Spleen (tissue), 11 donors: ENCODE measurements around the gene GPATCH4. TPM values are rescaled to one million over a fixed set of nuclear protein-coding genes. Genes with fewer than 3 reads are reported as not detected.

Source experiments
- DNase-seq: peaks from one replicate; pipeline ENCODE4 v3.0.0-alpha.2; 2020
- H3K27ac ChIP-seq, 8 donors: fragments of 200-600 bp; sonication (generic) in 7 of 8; 1 replicate in 4 of 8; 2 replicates in 4 of 8; pipeline versions ENCODE4 v1.5.0 to v1.8.0; 2016 to 2021; ENCODE audit warnings: inconsistent platforms in 4 of 8, mild to moderate bottlenecking in 4 of 8, moderate library complexity in 1 of 8
- H3K27me3 ChIP-seq, 7 donors: fragments of 200-600 bp; sonication (generic) in 6 of 7; replicated peaks in 1 of 7; 1 replicate in 4 of 7; 2 replicates in 3 of 7; pipeline versions ENCODE4 v1.5.0 to v1.8.0; 2016 to 2021; ENCODE audit warnings: inconsistent platforms in 3 of 7, mild to moderate bottlenecking in 1 of 7
- H3K36me3 ChIP-seq, 6 donors: fragments of 200-600 bp; sonication (generic) in 5 of 6; 1 replicate in 4 of 6; 2 replicates in 2 of 6; pipeline versions ENCODE4 v1.5.0 to v1.8.0; 2016 to 2021; ENCODE audit warnings: inconsistent platforms in 2 of 6
- H3K4me1 ChIP-seq, 6 donors: fragments of 200-600 bp; sonication (generic) in 5 of 6; 1 replicate in 3 of 6; 2 replicates in 3 of 6; pipeline versions ENCODE4 v1.5.0 to v1.8.0; 2016 to 2021; ENCODE audit warnings: inconsistent platforms in 3 of 6
- H3K4me3 ChIP-seq, 8 donors: fragments of 200-600 bp; sonication (generic) in 7 of 8; 1 replicate in 4 of 8; 2 replicates in 4 of 8; pipeline versions ENCODE4 v1.5.0 to v1.8.0; 2016 to 2021; ENCODE audit warnings: inconsistent platforms in 4 of 8, mild to moderate bottlenecking in 4 of 8, moderate library complexity in 2 of 8
- H3K9me3 ChIP-seq, 8 donors: fragments of 200-600 bp; sonication (generic) in 7 of 8; 1 replicate in 4 of 8; 2 replicates in 4 of 8; pipeline versions ENCODE4 v1.5.0 to v1.8.0; 2016 to 2021; ENCODE audit warnings: inconsistent platforms in 4 of 8
- POLR2A ChIP-seq, 3 donors: fragments of 450-650 bp; IDR thresholded peaks; one replicate each; pipeline ENCODE4 v1.5.1; 2017; ENCODE audit warnings: antibody characterized with exemption in 3 of 3, mild to moderate bottlenecking in 1 of 3
- POLR2AphosphoS5 ChIP-seq, 3 donors: sonication (generic); formaldehyde crosslinking; IDR thresholded peaks; one replicate each; pipeline ENCODE4 v1.5.1; 2017; ENCODE audit warnings: antibody characterized with exemption in 3 of 3
- WGBS, 5 donors: extraction: QIAGEN DNeasy Blood & Tissue Kit in 3 of 5; methylation state at CpG; one replicate each; pipeline versions ENCODE4 v1.1.5 to v1.1.7; 2013 to 2018; 5-methylcytosine and 5-hydroxymethylcytosine counted together
- intact Hi-C: fragments of 100-400 bp; cut with DNase I; formaldehyde crosslinking; loops from one replicate; pipeline ENCODE4 v1.15.0; 2023; ENCODE audit warnings: low total_unique reads
- polyA plus RNA-seq, 3 donors: library from polyadenylated mRNA; stranded (reverse); fragments of 200-250 nt; gene quantifications; one replicate each; pipeline ENCODE4 v1.2.1, GENCODE V29; 2013
- total RNA-seq, 7 donors: library from RNA; depleted of rRNA in 3 of 7; stranded (reverse); fragments of >200 nt in 3 of 7; fragmentation: NEBNext Ultra II Directional in 4 of 7; extraction: Animal tissue kit (Norgen Biotek cat#: 25700) in 4 of 7; gene quantifications; one replicate each; pipeline versions ENCODE4 v1.1.0 to v1.2.1, GENCODE V29; 2016 to 2021
- TF ChIP-seq, protein P1 (sequence below), 11 experiments: fragments of 200-600 bp in 7 of 11; fragments of 450-650 bp in 4 of 11; sonication (generic) in 4 of 11; IDR thresholded peaks in 8 of 11; conservative IDR thresholded peaks in 3 of 11; 1 replicate in 7 of 11; 2 replicates in 4 of 11; pipeline versions ENCODE4 v1.4.0 to v1.8.0; 2016 to 2021; ENCODE audit warnings: antibody characterized with exemption in 11 of 11, inconsistent platforms in 4 of 11, mild to moderate bottlenecking in 1 of 11
- donor health status: healthy with polysubstance abuse.
- donor health status: DM: no; HTN: no; CAD: no; lungs with moderate emphysema.
- donor health status: DM: no; HTN: no; CAD: no.
- donor health status: Bipolar disorder and iron deficiency.
- donor health status: healthy.
- donor health status: DM: no; HTN: no; CAD: no.
- donor health status: DM: yes; HTN: yes; CAD: no.

Gene GPATCH4
- total and polyA plus RNA-seq, 10 donors, result 12.3 to 49.6 (median 25.5) TPM

GRCh38 chr1:156619582-156619955 is 18.3 kb upstream of the GPATCH4 start:
- Histone ChIP-seq H3K27me3 (peaks cover 0 to 83% (median 17%) of the 10 kb centered on the region in 7 donors), H3K4me1 (peaks cover 8 to 15% (median 12%) of the 10 kb centered on the region in 6 donors), H3K36me3 (no peaks in the 10 kb centered on the region), H3K27ac (no peak overlapping the region), H3K4me3 (no peak overlapping the region), H3K9me3 (no peaks in the 10 kb centered on the region)
- intact Hi-C loops, result no loop called here
- TF ChIP-seq POLR2A (IDR thresholded peaks at IDR 0.05) (no peak), POLR2AphosphoS5 (IDR thresholded peaks at IDR 0.05) (no peak)
- TF ChIP-seq, protein P1, sequence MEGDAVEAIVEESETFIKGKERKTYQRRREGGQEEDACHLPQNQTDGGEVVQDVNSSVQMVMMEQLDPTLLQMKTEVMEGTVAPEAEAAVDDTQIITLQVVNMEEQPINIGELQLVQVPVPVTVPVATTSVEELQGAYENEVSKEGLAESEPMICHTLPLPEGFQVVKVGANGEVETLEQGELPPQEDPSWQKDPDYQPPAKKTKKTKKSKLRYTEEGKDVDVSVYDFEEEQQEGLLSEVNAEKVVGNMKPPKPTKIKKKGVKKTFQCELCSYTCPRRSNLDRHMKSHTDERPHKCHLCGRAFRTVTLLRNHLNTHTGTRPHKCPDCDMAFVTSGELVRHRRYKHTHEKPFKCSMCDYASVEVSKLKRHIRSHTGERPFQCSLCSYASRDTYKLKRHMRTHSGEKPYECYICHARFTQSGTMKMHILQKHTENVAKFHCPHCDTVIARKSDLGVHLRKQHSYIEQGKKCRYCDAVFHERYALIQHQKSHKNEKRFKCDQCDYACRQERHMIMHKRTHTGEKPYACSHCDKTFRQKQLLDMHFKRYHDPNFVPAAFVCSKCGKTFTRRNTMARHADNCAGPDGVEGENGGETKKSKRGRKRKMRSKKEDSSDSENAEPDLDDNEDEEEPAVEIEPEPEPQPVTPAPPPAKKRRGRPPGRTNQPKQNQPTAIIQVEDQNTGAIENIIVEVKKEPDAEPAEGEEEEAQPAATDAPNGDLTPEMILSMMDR (IDR thresholded peaks at IDR 0.05 in 8 of 11, conservative IDR thresholded peaks at IDR 0.05 in 3 of 11), result no peak
- no peak for DNase-seq
- WGBS, 5 donors, result 22 to 30% (median 28%) methylated on average over 6 of the region's 6 CpGs

DNA sequence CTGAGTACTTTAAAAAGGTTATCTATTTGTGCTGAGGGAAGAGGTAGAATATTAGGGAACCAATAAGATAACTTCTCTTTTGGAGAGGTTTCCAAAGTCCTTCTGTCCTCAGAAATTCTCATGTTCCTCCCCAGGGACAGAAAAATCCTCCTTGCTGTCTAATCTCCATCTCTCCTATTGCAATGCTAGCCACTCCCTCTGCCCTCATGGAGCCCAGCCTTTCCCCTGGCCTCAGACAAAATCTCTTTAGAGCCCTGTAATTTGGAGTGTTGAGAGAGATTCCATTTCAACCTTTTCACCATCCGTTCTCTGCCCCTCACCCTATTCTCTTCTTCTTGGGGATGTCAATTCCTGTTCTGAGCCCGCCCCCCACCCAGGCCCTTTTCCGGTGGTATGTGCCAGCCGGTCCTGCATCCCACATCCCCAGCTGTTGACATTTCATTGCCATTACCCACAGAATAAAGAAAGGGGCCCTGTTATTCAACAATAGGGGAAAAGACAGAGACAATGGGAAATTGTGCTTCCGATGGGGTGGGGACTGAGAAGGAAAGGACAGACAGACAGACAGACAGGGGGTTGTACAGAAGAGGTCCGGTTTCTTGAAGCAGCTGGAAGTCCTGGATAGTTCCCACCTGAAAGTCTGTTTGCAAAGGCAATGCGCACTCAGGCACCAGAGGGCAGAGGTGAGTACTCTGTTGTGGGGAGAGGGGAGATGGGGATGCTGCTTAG is 17.7 kb upstream of the GPATCH4 start, which contains the start of gene HAPLN2:
HAPLN2 (plus strand) TSS at position 563 of the 729 bp plus-strand sequence. CDS start 4,076 bp downstream, outside the sequence.
- no peak for DNase-seq
- Histone ChIP-seq H3K9me3 (no peaks in the 10 kb centered on the region), H3K27me3 (peaks cover 0 to 78% (median 11%) of the 10 kb centered on the region in 7 donors), H3K4me1 (peaks cover 3 to 10% (median 7%) of the 10 kb centered on the region in 6 donors), H3K4me3 (no peak within 1 kb of the TSS), H3K27ac (no peak within 1 kb of the TSS), H3K36me3 (no peaks in the 10 kb centered on the region)
- WGBS, 5 donors, result 4 to 11% (median 6%) methylated on average over 7 of the region's 7 CpGs
- TF ChIP-seq POLR2AphosphoS5 (IDR thresholded peaks at IDR 0.05) (no peak), POLR2A (IDR thresholded peaks at IDR 0.05) (no peak)
- TF ChIP-seq, protein P1 (IDR thresholded peaks at IDR 0.05 in 8 of 11, conservative IDR thresholded peaks at IDR 0.05 in 3 of 11), result peak in 2 of 11 experiments; percentile 4 to 11
- intact Hi-C loops, result no loop called here

GRCh38 chr1:156616463-156616862 is 15.2 kb upstream of the GPATCH4 start:
- Histone ChIP-seq H3K4me1 (no peaks in the 10 kb centered on the region), H3K9me3 (no peaks in the 10 kb centered on the region), H3K27ac (peak overlapping the region in 3 of 8 donors; percentile 28 to 37 (median 33)), H3K36me3 (no peaks in the 10 kb centered on the region), H3K4me3 (no peak overlapping the region), H3K27me3 (peaks cover 0 to 72% (median 0%) of the 10 kb centered on the region in 7 donors)
- intact Hi-C loops, result no loop called here
- DNase-seq, result no peak
- WGBS, 5 donors, result 19 to 31% (median 20%) methylated on average over 5 of the region's 5 CpGs
- TF ChIP-seq POLR2A (IDR thresholded peaks at IDR 0.05), result no peak
- no peak for TF ChIP-seq POLR2AphosphoS5 (IDR thresholded peaks at IDR 0.05)
- TF ChIP-seq, protein P1 (IDR thresholded peaks at IDR 0.05 in 8 of 11, conservative IDR thresholded peaks at IDR 0.05 in 3 of 11), result no peak

GRCh38 chr1:156615946-156616345 is 14.7 kb upstream of the GPATCH4 start:
- H3K9me3 ChIP-seq, result no peaks in the 10 kb centered on the region
- TF ChIP-seq, protein P1 (IDR thresholded peaks at IDR 0.05 in 8 of 11, conservative IDR thresholded peaks at IDR 0.05 in 3 of 11), result no peak
- TF ChIP-seq POLR2A (IDR thresholded peaks at IDR 0.05) (no peak), POLR2AphosphoS5 (IDR thresholded peaks at IDR 0.05) (no peak)
- WGBS, 5 donors, result 59 to 67% (median 63%) methylated on average over 4 of the region's 4 CpGs
- H3K27me3 ChIP-seq, result peaks cover 0 to 72% (median 0%) of the 10 kb centered on the region in 7 donors
- H3K27ac ChIP-seq, result peak overlapping the region in 3 of 8 donors; percentile 28 to 37 (median 33)
- H3K4me1 ChIP-seq, result no peaks in the 10 kb centered on the region
- intact Hi-C loops, result no loop called here
- H3K4me3 ChIP-seq, result no peak overlapping the region
- no peak for DNase-seq
- H3K36me3 ChIP-seq, result no peaks in the 10 kb centered on the region
